Right ventricle myocardium inferior (tissue), 1 donor: ENCODE results near the gene GPR162. TPM values are rescaled to one million over a fixed set of nuclear protein-coding genes. Genes with fewer than 3 reads are reported as not detected.

Experiments
- ATAC-seq: fragments of 200-7000 bp; cut with Tn5 transposase; one replicate; pipeline ENCODE4 v1.9.1; 2020; ENCODE audit warnings: mild to moderate bottlenecking, moderate library complexity
- DNase-seq: peaks from one replicate; pipeline ENCODE4 v3.0.0; 2021; ENCODE audit errors: missing footprints
- intact Hi-C: fragments of 100-400 bp; cut with DNase I; formaldehyde crosslinking; loops from one replicate; pipeline ENCODE4 v1.11.0; 2022
- total RNA-seq: library from RNA; stranded (reverse); fragmentation: NEBNext Ultra II Directional; extraction: Animal tissue kit (Norgen Biotek cat#: 25700); gene quantifications from one replicate; pipeline ENCODE4 v1.2.1, GENCODE V29; 2021
- donor health status: DM: no; HTN: yes; CAD: no; lungs with severe emphysema.

The GPR162 gene
- total RNA-seq, 1 donor from 2014 or later, result 7.8 TPM

GRCh38 chr12:6818222-6818621, 3.4 kb upstream of the GPR162 start:
- intact Hi-C loops, result no loop called here
- DNase-seq (no peak), ATAC-seq (no peak)

DNA sequence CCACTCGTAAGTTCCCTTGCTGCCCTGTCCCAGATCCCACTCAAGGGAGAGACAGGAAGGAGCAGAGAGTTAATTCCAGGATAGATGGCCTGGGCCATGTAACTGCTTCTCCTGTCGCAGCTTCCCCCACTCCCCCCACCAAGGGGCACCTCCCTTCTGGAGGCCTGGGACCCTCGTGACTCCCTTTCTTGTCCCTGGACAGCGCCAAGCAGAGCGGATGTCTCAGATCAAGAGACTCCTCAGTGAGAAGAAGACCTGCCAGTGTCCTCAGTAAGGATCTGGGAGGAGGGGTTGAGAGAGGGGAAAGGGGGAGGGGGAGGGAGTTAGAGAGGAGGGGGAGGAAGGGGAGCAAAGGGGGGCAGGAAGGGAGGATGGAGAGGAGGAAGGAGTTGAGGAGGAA, 3.0 kb upstream of the GPR162 start:
- DNase-seq, result no peak
- no peak for ATAC-seq
- intact Hi-C loops, result no loop called here

GRCh38 chr12:6819106-6820030, 2.3 kb upstream of the GPR162 start:
- intact Hi-C loops, result loop anchor here (5.0 kb wide), 1 partner anchor 37 kb away; no protein-coding TSS in a partner anchor
- ATAC-seq (no peak), DNase-seq (no peak)

- ATAC-seq (no peak), DNase-seq (no peak)
- intact Hi-C loops, result loop anchor here (5.0 kb wide), 1 partner anchor 38 kb away; no protein-coding TSS in a partner anchor
Measured at GRCh38 chr12:6820166-6820565, 1.5 kb upstream of the GPR162 start.

GRCh38 chr12:6822426-6823135, 960 bp downstream of the GPR162 start:
- intact Hi-C loops, result loop anchor here (5.0 kb wide), 1 partner anchor 40 kb away; no protein-coding TSS in a partner anchor
- DNase-seq (no peak), ATAC-seq (no peak)

DNA sequence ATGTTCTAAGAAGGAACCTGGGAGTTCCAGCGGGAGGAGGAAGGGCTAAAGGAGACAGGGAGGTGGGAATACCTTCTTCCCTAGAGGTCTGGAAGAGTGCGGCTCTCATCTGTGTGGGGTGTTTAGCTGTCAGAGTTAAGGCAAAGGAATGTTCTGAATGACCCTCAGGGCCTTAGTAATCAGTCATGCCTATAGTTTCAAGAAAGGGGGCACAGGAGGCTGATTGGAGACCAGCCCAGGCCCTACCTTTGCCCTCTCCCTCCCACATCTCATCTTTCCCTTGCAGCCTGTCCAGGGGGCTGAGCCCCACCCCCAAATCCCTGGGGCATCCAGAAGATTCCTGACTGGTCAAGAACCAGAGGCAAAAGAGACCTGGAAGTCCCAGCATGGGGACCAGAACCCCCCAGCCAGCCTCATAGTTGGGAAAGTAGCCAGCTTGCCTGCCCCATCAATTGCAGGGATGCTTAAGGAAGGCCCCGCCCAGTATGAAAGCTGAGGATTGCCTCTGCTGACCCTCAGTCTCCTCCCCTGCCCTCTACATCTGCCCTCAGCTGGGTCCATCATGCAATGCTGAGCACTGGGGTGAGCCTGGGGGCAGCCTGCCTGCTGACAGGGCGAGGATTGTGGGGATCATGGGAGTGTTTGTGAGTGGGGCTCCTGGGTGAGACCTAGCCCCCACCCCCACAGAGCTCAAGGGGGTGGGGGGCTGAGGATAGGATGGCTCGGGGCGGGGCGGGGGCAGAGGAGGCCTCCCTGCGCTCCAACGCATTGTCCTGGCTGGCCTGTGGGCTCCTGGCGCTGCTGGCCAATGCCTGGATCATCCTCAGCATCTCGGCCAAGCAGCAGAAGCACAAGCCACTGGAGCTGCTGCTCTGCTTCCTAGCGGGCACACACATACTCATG, 1.8 kb downstream of the GPR162 start:
- DNase-seq, result no peak
- intact Hi-C loops, result loop anchor here (2.0 to 5.0 kb wide), 2 partner anchors 41 to 89 kb away; no protein-coding TSS in a partner anchor
- no peak for ATAC-seq

- intact Hi-C loops, result loop anchor here (2.0 to 5.0 kb wide), 2 partner anchors 42 to 89 kb away; no protein-coding TSS in a partner anchor
- ATAC-seq, result no peak
- no peak for DNase-seq
Measured at GRCh38 chr12:6824085-6824775, 2.6 kb downstream of the GPR162 start.

DNA sequence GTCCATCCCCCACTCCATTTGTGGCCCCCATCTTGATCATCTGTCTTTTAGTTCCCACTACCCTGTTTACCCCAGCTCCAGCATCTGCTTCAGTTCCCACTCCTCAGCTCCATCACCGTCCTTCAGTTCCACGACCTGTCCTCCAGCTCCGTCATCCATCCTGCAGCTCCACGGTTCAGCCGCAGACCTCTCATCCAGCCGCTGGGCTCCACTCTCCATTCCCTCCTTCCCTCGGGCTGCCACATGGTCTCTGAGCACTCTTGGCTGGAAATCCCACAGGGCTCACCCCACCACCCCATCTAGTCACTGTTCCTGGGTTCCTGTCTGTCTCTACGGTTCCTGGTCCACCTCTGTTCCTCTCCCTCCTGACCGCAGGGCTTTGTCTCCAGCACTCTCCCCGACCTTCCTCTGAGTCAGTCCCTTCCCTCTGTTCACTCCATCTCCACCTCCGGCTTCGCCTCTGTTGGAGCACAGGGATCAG, 3.3 kb downstream of the GPR162 start:
- DNase-seq (no peak), ATAC-seq (no peak)
- intact Hi-C loops, result loop anchor here (1.0 to 5.0 kb wide), 4 partner anchors 43 to 213 kb away; partner anchors contain the start of gene MLF2

DNA sequence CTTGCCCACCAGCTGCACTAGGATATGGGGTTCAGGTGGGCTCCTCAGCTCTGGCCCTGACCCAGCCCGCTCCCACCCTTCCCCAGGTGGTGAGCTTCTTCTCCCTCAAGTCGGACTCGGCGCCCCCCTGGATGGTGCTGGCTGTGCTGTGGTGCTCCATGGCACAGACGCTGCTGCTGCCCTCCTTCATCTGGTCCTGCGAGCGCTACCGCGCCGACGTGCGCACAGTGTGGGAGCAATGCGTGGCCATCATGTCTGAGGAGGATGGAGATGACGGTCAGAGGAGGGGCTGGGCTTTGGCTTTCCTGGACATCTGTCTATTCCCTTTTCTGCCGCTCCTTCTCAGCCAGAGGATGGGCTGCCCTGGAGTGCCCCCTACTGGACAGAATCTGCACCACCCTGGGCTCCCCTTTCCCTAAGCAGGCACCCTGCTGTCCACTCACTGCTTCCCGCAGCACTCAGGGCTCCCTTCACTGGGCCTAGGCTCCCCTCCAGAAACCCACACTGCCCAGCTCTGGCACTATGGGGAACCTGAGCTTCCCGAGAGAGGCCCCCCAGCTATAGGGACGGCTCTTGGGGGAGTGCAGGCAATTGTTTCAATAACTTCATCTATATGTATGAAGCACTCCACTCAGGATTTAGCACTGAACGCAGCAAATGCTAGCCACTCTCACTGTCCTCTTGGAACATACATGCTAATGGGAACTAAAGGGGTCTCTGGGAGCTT, 3.9 kb downstream of the GPR162 start:
- intact Hi-C loops, result loop anchor here (1.0 to 5.0 kb wide), 3 partner anchors 72 to 213 kb away; partner anchors contain the start of gene MLF2
- peak; percentile 89 for DNase-seq
- peak; percentile 58 for ATAC-seq

DNA sequence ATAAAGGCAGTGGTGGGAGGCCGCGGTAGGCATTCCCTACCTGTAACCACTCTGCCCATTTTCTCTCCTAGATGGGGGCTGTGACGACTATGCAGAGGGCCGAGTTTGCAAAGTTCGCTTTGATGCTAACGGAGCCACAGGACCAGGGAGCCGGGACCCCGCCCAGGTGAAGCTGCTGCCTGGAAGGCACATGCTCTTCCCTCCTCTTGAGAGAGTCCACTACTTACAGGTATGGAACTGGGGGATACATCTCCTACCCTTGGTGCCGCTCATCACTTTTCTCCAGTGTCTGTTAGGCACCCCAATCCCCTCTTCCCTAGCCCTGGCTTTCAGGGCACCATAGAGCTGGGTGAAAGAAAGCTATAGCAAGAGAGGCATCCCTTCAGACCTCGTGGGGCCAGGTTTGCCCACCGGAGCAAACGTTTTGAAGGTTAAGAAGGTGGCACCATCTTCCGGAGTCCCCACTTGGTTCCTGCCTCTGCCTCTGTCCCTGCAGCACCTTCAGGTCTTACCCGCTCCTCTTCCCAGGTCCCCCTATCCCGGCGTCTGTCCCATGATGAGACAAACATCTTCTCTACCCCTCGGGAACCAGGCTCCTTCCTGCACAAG, 4.6 kb downstream of the GPR162 start:
- DNase-seq (no peak), ATAC-seq (no peak)
- intact Hi-C loops, result loop anchor here (5.0 kb wide), 1 partner anchor 214 kb away; no protein-coding TSS in a partner anchor

GRCh38 chr12:6826734-6827436, 5.3 kb downstream of the GPR162 start:
- ATAC-seq, result no peak
- no peak for DNase-seq
- intact Hi-C loops, result loop anchor here (5.0 kb wide), 1 partner anchor 215 kb away; no protein-coding TSS in a partner anchor

GRCh38 chr12:6827437-6827911, 5.9 kb downstream of the GPR162 start:
- DNase-seq (peak; percentile 90), ATAC-seq (peak; percentile 69)
- intact Hi-C loops, result loop anchor here (5.0 kb wide), 1 partner anchor 215 kb away; no protein-coding TSS in a partner anchor

GRCh38 chr12:6827982-6828780, 6.6 kb downstream of the GPR162 start, which contains the start of gene P3H3:
P3H3 (plus strand) TSS chr12:6828407; CDS start chr12:6828441, 34 bp downstream.
- intact Hi-C loops, result loop anchor here (5.0 kb wide), 1 partner anchor 216 kb away; no protein-coding TSS in a partner anchor
- DNase-seq, result no peak
- ATAC-seq, result peak; percentile 14

- intact Hi-C loops, result loop anchor here (5.0 kb wide), 1 partner anchor 217 kb away; no protein-coding TSS in a partner anchor
- DNase-seq (no peak), ATAC-seq (peak; percentile 27)
Measured at GRCh38 chr12:6828781-6829535, 7.3 kb downstream of the GPR162 start.
